Right kidney (tissue), 1 donor: ENCODE data around the gene DIAPH3.

Experiments
- DNase-seq: peaks from one replicate; pipeline ENCODE4 v3.0.0-alpha.2; 2016

DIAPH3 gene

GRCh38 chr13:59776924-59777690 is 386.6 kb downstream of the DIAPH3 start:
- no peak for DNase-seq

- DNase-seq: peak; percentile 11
Observed at GRCh38 chr13:59774491-59774971, 389.2 kb downstream of the DIAPH3 start.

- DNase-seq: no peak
Observed at GRCh38 chr13:59771272-59771671, 392.5 kb downstream of the DIAPH3 start.

- DNase-seq: no peak
Observed at GRCh38 chr13:59770451-59770850, 393.3 kb downstream of the DIAPH3 start.

GRCh38 chr13:59766236-59766635 is 397.5 kb downstream of the DIAPH3 start:
- no peak for DNase-seq

GRCh38 chr13:59755632-59756290 is 408.0 kb downstream of the DIAPH3 start:
- DNase-seq: no peak

GRCh38 chr13:59754411-59754810 is 409.3 kb downstream of the DIAPH3 start:
- no peak for DNase-seq

GRCh38 chr13:59750860-59751259 is 412.9 kb downstream of the DIAPH3 start:
- peak; percentile 45 for DNase-seq

GRCh38 chr13:59748046-59748445 is 415.7 kb downstream of the DIAPH3 start:
- DNase-seq: no peak

GRCh38 chr13:59747529-59747928 is 416.2 kb downstream of the DIAPH3 start:
- no peak for DNase-seq

- no peak for DNase-seq
Observed at GRCh38 chr13:59746291-59746962, 417.3 kb downstream of the DIAPH3 start.

- DNase-seq: peak; percentile 4
Observed at GRCh38 chr13:59745392-59745788, 418.3 kb downstream of the DIAPH3 start.

- peak; percentile 7 for DNase-seq
Observed at GRCh38 chr13:59744747-59745391, 418.9 kb downstream of the DIAPH3 start.

- no peak for DNase-seq
Observed at GRCh38 chr13:59743195-59743594, 420.5 kb downstream of the DIAPH3 start.

GRCh38 chr13:59742467-59742866 is 421.3 kb downstream of the DIAPH3 start:
- DNase-seq: no peak

- DNase-seq: no peak
Observed at GRCh38 chr13:59738921-59739320, 424.8 kb downstream of the DIAPH3 start.

GRCh38 chr13:59734393-59734792 is 429.3 kb downstream of the DIAPH3 start:
- no peak for DNase-seq

GRCh38 chr13:59733744-59734143 is 430.0 kb downstream of the DIAPH3 start:
- DNase-seq: no peak

GRCh38 chr13:59730026-59730425 is 433.7 kb downstream of the DIAPH3 start:
- DNase-seq: no peak

- DNase-seq: no peak
Observed at GRCh38 chr13:59728896-59729545, 434.7 kb downstream of the DIAPH3 start.

GRCh38 chr13:59721926-59722910 is 441.5 kb downstream of the DIAPH3 start:
- DNase-seq: no peak
